Stomach smooth muscle (tissue), 2 donors: ENCODE measurements around the gene PDC.
"Not testable (repeated sequence)": the region's sequence is repeated elsewhere in the genome, so short reads cannot be mapped to it uniquely, and the experiment has no call there.

ENCODE experiments used
- H3K27ac ChIP-seq: one replicate; pipeline ENCODE4 v1.7.0; 2013; ENCODE audit warnings: mild to moderate bottlenecking, low read length, inconsistent platforms
- H3K27me3 ChIP-seq, 2 donors: one replicate each; pipeline ENCODE4 v1.7.0; 2013; ENCODE audit warnings: low read length in 2 of 2; ENCODE audit not compliant: insufficient read depth in 2 of 2, control insufficient read depth in 1 of 2
- H3K36me3 ChIP-seq, 2 donors: one replicate each; pipeline ENCODE4 v1.7.0; 2013; ENCODE audit warnings: low read length in 2 of 2; ENCODE audit not compliant: control insufficient read depth in 2 of 2, insufficient read depth in 2 of 2
- H3K4me1 ChIP-seq: one replicate; pipeline ENCODE4 v1.7.0; 2013; ENCODE audit warnings: low read length; ENCODE audit not compliant: control insufficient read depth, insufficient read depth
- H3K4me3 ChIP-seq, 2 donors: one replicate each; pipeline ENCODE4 v1.7.0; 2013; ENCODE audit warnings: low read length in 2 of 2
- H3K9ac ChIP-seq, 2 donors: one replicate each; pipeline ENCODE4 v1.7.0; 2013; ENCODE audit warnings: low read length in 2 of 2, mild to moderate bottlenecking in 1 of 2
- H3K9me3 ChIP-seq, 2 donors: one replicate each; pipeline ENCODE4 v1.7.0; 2013; ENCODE audit warnings: low read length in 2 of 2; ENCODE audit not compliant: control insufficient read depth in 2 of 2
- donor health status: healthy.
- donor health status: Pancreatic carcinoma.

Gene PDC

DNA sequence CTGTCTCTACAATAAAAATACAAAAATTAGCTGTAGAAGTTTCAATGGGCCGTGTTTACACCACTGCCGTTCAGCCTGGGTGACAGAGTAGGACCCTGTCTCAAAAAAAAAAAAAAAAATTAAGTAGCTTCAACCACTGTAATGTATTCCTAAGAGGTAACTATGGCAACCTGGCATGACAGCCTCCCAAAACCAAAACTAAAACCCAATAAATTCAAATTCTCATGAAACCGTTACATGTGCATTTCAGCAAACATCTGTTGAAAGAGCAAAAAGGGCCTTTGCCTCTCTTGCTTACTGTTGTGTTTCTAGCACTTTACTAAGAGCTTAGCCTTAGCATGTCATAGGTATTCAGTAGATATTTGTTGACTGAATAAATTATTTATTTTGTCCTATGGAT, 51.8 kb downstream of the PDC start:
- H3K4me1 ChIP-seq = no peaks in the 10 kb centered on the region
- H3K27me3 ChIP-seq = no peaks in the 10 kb centered on the region
- peaks cover 13 to 22% of the 10 kb centered on the region in 2 donors for H3K36me3 ChIP-seq
- H3K4me3 ChIP-seq = no peak overlapping the region
- no peak overlapping the region for H3K9ac ChIP-seq
- no peak overlapping the region for H3K27ac ChIP-seq
- no peaks in the 10 kb centered on the region for H3K9me3 ChIP-seq

DNA sequence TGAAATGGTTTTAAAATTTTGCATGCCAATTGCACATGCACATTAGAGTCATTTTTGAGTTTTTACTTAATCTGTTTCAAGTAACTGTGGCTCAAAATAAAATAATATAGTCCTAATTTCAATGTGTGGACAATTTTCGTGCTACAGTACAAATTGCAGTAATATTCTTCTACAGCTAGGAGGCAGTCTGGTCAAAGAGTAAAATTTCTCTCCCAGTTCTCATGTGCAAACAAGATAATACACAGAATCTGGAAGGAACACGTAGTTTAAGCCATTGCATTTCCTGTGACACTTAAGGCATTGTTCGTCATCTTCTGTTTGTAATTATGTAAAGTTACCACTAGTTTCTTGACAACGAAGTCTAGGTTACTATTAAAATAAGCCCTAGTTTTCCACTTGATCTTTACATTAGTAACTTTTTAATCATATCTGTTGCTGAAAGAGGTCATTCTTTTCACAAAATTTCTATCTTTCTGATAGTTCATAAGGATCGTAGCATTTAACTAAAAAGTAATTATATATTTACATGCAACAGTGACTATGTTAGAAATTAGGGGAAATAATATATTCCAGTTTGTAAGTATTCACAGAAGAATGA, 56.4 kb downstream of the PDC start:
- H3K27me3 ChIP-seq = no peaks in the 10 kb centered on the region
- H3K9me3 ChIP-seq = no peaks in the 10 kb centered on the region
- H3K4me1 ChIP-seq = no peaks in the 10 kb centered on the region
- no peak overlapping the region for H3K4me3 ChIP-seq
- H3K9ac ChIP-seq = no peak overlapping the region
- H3K36me3 ChIP-seq = peaks cover 10 to 21% of the 10 kb centered on the region in 2 donors
- H3K27ac ChIP-seq = no peak overlapping the region

DNA sequence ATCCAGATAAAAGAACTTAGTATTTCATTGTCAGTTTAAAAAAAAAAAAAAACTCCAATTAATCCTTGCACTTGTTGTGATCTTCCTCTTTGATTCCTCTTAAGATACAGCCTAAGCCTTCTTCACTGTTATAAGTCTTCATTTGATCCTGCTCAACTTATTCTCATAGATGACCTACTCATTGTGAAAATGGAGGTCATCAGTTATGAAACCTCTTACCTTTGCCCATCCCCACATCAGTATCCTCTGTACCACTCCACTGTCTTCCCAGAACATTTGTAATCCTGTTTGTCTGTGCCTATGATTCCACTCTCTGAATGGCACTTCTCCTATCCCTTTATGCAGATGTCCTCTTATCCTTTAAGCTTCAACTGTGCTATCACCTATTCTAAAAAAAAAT, 57.3 kb downstream of the PDC start:
- no peak overlapping the region for H3K9ac ChIP-seq
- H3K4me1 ChIP-seq = no peaks in the 10 kb centered on the region
- H3K36me3 ChIP-seq = peaks cover 8 to 24% of the 10 kb centered on the region in 2 donors
- no peaks in the 10 kb centered on the region for H3K9me3 ChIP-seq
- H3K27ac ChIP-seq = no peak overlapping the region
- H3K4me3 ChIP-seq = no peak overlapping the region
- no peaks in the 10 kb centered on the region for H3K27me3 ChIP-seq

DNA sequence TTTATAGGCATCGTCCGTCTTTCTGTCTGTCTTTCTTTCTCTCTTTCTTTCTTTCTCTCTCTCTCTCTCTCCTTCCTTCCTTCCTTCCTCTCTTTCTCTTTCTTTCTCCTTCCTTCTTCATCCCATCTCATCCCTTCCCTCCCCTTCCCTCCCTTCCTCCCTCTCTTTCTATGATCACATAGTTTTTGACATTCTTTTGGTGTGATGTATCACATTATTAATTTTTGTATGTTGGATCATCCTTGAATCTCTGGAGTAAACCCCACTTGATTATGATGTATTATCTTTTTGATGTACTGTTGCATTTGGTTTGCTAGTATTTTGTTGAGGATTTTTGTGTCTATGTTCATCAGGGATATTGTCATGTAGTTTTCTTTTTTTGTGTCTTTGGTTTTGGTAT, 59.5 kb downstream of the PDC start:
- H3K27me3 ChIP-seq, H3K27ac ChIP-seq, H3K9ac ChIP-seq, H3K9me3 ChIP-seq, H3K4me1 ChIP-seq, H3K4me3 ChIP-seq: not testable (repeated sequence)
- H3K36me3 ChIP-seq = peaks cover 5 to 16% of the 10 kb centered on the region in 2 donors
